GM10847 (cell line): ENCODE data around the gene CPM.

Experiments used
- POLR2A ChIP-seq: IDR thresholded peaks from 2 replicates; pipeline ENCODE4 v1.6.1; 2011; ENCODE audit not compliant: insufficient read length; ENCODE audit errors: extremely low read depth

Gene CPM

DNA sequence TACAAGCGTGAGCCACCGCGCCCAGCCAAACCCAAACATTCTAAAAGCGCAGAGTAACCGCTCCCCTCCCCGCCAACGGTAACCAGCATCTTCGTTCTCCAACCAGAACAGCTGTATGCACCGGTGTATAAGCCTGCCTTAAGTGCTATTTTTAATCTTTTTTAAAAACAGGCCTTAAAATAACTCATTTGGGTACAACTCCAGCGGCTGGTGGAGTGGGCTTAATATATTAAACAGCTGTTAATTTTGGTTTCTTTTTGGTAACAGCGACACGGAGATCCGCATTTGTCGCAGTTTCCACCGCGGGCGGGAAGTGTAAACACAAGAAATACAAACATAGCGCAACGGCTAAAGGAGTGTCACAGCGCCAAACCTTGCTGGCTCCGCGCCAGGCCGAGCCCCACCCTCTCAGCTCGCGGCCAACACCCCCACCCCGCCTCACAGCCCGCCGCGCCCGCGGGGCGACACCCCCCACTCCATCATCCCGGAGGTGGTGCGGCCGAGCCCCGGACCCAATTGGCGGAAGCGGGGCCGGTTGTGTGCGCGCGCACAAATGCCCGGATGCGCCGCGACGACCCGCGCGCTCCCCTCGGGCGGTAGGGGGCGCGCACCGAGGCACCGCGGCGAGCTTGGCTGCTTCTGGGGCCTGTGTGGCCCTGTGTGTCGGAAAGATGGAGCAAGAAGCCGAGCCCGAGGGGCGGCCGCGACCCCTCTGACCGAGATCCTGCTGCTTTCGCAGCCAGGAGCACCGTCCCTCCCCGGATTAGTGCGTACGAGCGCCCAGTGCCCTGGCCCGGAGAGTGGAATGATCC, 125.2 kb downstream of the CPM start, which contains the start of gene MDM2:
TSS of gene MDM2 (plus strand) at position 602 of the 812 bp plus-strand sequence. CDS start 301 bp downstream, outside the sequence.
- peak; percentile 71 for TF ChIP-seq POLR2A

DNA sequence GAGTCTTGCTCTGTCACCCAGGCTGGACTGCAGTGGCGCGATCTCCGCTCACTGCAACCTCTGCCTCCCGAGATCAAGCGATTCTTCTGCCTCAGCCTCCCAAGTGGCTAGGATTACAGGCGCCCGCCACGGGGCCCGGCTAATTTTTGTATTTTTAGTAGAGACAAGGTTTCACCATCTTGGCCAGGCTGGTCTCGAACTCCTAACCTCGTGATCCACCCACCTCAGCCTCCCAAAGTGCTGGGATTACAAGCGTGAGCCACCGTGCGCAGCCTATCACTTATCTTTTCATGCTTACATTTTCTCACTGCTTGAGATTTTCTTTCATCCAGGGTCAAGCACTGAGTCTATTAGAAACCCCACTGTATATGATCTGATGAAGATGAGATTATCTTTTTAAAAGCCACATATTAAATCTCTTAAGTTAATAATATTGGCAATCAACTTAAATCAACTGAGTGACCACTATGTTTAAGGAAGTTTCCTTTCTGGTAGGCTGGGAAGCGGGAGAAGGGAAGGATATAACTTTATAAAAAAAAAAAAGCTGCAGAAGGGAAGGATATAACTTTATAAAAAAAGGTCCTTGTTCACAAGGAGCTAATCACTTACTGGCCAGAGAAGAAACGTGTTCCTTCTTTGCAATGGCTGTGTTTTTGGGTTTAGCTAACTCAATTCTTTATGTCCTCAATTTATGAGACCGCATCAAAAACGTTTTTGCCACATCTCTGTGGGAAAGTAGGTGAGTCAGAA, 126.3 kb downstream of the CPM start:
- no peak for TF ChIP-seq POLR2A

DNA sequence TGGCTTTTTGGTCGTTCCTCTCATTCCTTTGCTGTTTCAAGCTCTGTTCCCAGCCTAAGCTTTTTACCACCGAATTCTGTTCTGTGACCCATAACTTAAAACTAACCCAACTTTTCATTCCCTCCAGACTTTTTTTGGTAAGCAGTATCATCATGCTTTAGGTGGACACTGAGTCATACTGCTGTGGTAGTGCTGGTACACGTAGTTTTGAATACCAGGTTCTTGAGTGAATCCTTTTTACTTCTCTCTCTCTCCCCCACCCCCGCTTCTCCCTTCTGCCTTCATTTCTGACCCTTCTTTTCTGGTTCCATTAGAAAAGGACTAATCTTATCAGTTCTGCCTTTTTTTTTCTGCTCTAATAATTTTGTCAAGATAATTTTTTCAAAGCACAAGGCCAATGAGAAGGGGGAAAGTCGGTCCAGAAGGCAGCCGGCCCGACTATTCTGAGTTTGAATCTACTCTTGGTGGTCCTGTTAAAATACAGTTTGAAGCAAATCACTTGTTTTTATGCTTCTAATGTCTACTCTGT, 127.3 kb downstream of the CPM start:
- no peak for TF ChIP-seq POLR2A

DNA sequence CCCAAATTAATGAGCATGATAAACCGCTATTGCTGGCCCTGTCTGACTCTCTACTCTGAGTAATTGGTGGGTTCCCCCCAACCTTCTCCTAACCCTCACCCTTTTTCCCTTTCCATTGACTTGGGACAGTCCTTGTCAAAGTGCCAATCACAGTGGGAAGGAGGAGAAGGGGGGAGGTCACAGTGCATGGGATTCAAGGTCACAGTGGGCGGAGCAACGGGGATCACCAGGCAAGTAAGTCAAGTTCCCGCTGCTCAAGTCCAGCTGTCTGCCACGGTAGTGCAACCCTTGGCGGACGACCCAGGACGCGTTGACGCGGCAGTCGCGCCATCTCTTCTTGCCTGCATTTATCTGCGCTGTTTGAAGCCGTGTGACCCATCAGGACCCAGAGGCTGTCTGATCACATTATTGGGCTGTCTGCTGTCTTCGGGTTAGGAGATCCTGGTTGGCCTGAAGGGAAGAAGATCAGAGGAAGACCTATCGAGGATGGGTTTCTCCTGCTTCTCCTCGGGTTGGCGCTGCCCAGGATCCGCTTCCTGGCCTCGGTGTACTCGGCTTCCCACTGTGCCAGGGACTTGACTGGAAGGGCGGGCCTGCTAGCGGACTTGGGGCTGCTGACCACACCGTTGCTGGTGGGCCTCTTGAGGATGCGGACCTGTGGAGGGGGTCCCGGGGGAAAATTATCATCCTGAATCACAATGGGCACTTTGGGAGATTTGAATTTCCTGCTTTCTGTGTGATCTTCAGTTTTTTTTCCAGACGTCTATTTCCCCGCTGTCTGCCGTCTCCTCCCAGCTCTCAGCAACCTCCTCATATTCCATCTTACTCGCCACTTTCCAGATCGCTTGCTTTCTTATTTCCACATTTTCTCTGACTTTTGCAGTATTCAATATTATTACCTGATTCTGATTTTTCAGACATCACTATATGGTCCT, 128.0 kb downstream of the CPM start:
- TF ChIP-seq POLR2A: no peak

DNA sequence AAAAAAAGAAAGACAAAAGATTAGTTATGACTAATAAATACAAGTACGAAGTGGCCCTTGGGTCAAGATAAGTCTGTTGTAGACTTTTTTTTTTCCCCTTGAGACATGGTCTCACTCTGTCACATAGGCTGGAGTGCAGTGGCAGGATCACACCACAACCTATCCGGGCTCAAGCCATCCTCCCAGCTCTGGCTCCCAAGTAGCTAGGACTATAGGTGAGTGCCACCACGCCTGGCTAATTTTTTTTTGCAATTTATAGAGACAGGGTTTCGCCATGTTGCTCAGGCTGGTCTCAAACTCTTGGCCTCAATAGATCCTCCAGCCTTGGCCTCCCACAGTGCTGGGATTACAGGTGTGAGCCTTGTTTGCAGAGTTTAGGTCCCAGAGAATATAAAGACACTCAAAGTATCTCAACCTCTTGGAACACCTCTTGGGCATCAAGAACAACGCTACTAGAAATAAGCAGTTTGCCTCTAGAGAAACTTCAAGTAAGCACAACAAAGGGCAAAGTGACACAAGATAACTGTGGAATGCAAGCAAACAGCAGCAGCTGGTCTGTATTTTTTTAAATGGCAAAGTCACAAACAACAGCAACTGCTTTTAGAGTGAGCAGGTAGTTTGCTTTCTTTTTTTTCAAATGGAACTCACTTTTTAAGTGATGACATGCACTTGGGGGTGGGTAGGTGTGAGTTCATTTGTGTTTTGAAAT, 128.9 kb downstream of the CPM start:
- TF ChIP-seq POLR2A: no peak
